Liver (tissue), 9 donors: ENCODE results near the gene TBC1D16. TPM values are rescaled to one million over a fixed set of nuclear protein-coding genes. Genes with fewer than 3 reads are reported as not detected.

Experiments
- DNase-seq: peaks from one replicate; pipeline ENCODE4 v3.0.0-alpha.2; 2017; ENCODE audit warnings: low spot score
- H3K27ac ChIP-seq, 2 donors: one replicate each; pipeline ENCODE4 v1.7.0; 2013; ENCODE audit warnings: inconsistent platforms in 2 of 2, low read length in 2 of 2, control low read depth in 1 of 2, low read depth in 1 of 2, mild to moderate bottlenecking in 1 of 2
- H3K27me3 ChIP-seq, 4 donors: one replicate each; pipeline versions ENCODE4 v1.6.1 to v1.7.0; 2013; ENCODE audit warnings: low read length in 3 of 4, inconsistent platforms in 1 of 4, mild to moderate bottlenecking in 1 of 4, moderate library complexity in 1 of 4; ENCODE audit not compliant: control insufficient read depth in 4 of 4, insufficient read depth in 4 of 4
- H3K36me3 ChIP-seq, 4 donors: one replicate each; pipeline versions ENCODE4 v1.6.1 to v1.7.0; 2013; ENCODE audit warnings: low read length in 3 of 4, mild to moderate bottlenecking in 3 of 4, low read depth in 1 of 4, moderate library complexity in 1 of 4; ENCODE audit not compliant: control insufficient read depth in 4 of 4, insufficient read depth in 3 of 4
- H3K4me1 ChIP-seq, 4 donors: one replicate each; pipeline versions ENCODE4 v1.6.1 to v1.7.0; 2013; ENCODE audit warnings: low read length in 3 of 4, mild to moderate bottlenecking in 3 of 4, moderate library complexity in 1 of 4; ENCODE audit not compliant: control insufficient read depth in 4 of 4, insufficient read depth in 4 of 4
- H3K4me3 ChIP-seq, 3 donors: one replicate each; pipeline versions ENCODE4 v1.6.1 to v1.7.0; 2013; ENCODE audit warnings: low read length in 3 of 3, control low read depth in 1 of 3, low read depth in 1 of 3, mild to moderate bottlenecking in 1 of 3
- H3K9ac ChIP-seq, 2 donors: one replicate each; pipeline ENCODE4 v1.7.0; 2013; ENCODE audit warnings: low read length in 2 of 2, mild to moderate bottlenecking in 2 of 2, moderate library complexity in 2 of 2, control low read depth in 1 of 2, low read depth in 1 of 2
- H3K9me3 ChIP-seq, 4 donors: one replicate each; pipeline versions ENCODE4 v1.6.1 to v1.7.0; 2013; ENCODE audit warnings: low read length in 3 of 4; ENCODE audit not compliant: control insufficient read depth in 4 of 4
- ATF3 ChIP-seq: IDR thresholded peaks from 2 replicates; pipeline ENCODE4 v1.6.1; 2016; ENCODE audit warnings: antibody characterized with exemption
- CTCF ChIP-seq: fragments of 150-350 bp; IDR thresholded peaks from 2 replicates; pipeline ENCODE4 v1.5.1; 2017; ENCODE audit warnings: improper control_type of control experiment, low read depth, low read length; ENCODE audit not compliant: missing input control
- EGR1 ChIP-seq, 2 donors: IDR thresholded peaks; 2 replicates each; pipeline ENCODE4 v1.6.1; 2016 to 2018; ENCODE audit warnings: antibody characterized with exemption in 2 of 2, low read depth in 2 of 2
- FOXA1 ChIP-seq: IDR thresholded peaks from 2 replicates; pipeline ENCODE4 v1.6.1; 2016; ENCODE audit warnings: antibody characterized with exemption
- FOXA2 ChIP-seq: IDR thresholded peaks from 2 replicates; pipeline ENCODE4 v1.6.1; 2016; ENCODE audit warnings: antibody characterized with exemption
- GABPA ChIP-seq, 2 donors: IDR thresholded peaks in 1 of 2; conservative IDR thresholded peaks in 1 of 2; 2 replicates each; pipeline ENCODE4 v1.6.1; 2016; ENCODE audit warnings: antibody characterized with exemption in 2 of 2, mild to moderate bottlenecking in 1 of 2, moderate library complexity in 1 of 2
- HNF4A ChIP-seq, 2 donors: conservative IDR thresholded peaks; 2 replicates each; pipeline ENCODE4 v1.6.1; 2016; ENCODE audit warnings: antibody characterized with exemption in 2 of 2, mild to moderate bottlenecking in 2 of 2
- HNF4G ChIP-seq: IDR thresholded peaks from 2 replicates; pipeline ENCODE4 v1.6.1; 2016; ENCODE audit warnings: antibody characterized with exemption
- JUND ChIP-seq, 2 donors: IDR thresholded peaks; 2 replicates each; pipeline ENCODE4 v1.6.1; 2016; ENCODE audit warnings: antibody characterized with exemption in 2 of 2
- MAX ChIP-seq: IDR thresholded peaks from 2 replicates; pipeline ENCODE4 v1.6.1; 2016; ENCODE audit warnings: antibody characterized with exemption
- NR2F2 ChIP-seq: IDR thresholded peaks from 2 replicates; pipeline ENCODE4 v1.6.1; 2016; ENCODE audit warnings: antibody characterized with exemption
- RAD21 ChIP-seq, 2 donors: IDR thresholded peaks; 2 replicates each; pipeline ENCODE4 v1.6.1; 2016; ENCODE audit warnings: antibody characterized with exemption in 2 of 2, mild to moderate bottlenecking in 2 of 2
- RXRA ChIP-seq, 2 donors: IDR thresholded peaks; 2 replicates each; pipeline ENCODE4 v1.6.1; 2017 to 2018; ENCODE audit warnings: antibody characterized with exemption in 2 of 2, mild to moderate bottlenecking in 1 of 2
- SP1 ChIP-seq: IDR thresholded peaks from 2 replicates; pipeline ENCODE4 v1.6.1; 2018; ENCODE audit warnings: antibody characterized with exemption, mild to moderate bottlenecking
- TAF1 ChIP-seq: conservative IDR thresholded peaks from 2 replicates; pipeline ENCODE4 v1.6.1; 2016; ENCODE audit warnings: antibody characterized with exemption, mild to moderate bottlenecking
- YY1 ChIP-seq: IDR thresholded peaks from 2 replicates; pipeline ENCODE4 v1.6.1; 2016; ENCODE audit warnings: antibody characterized with exemption, mild to moderate bottlenecking
- ZBTB33 ChIP-seq: IDR thresholded peaks from 2 replicates; pipeline ENCODE4 v1.6.1; 2016; ENCODE audit warnings: antibody characterized with exemption
- WGBS: extraction: QIAGEN DNeasy Blood & Tissue Kit; methylation state at CpG from one replicate; pipeline ENCODE4 v1.1.7; 2013; 5-methylcytosine and 5-hydroxymethylcytosine counted together
- polyA plus RNA-seq, 2 donors: library from polyadenylated mRNA; stranded (reverse) in 1 of 2; unstranded in 1 of 2; fragments of 200-250 nt in 1 of 2; fragments of >200 nt in 1 of 2; fragmentation: Nextera tagmentation in 1 of 2; extraction: Ambion mirVana in 1 of 2; gene quantifications; one replicate each; pipeline versions ENCODE4 v1.2.1 to v1.2.3, GENCODE V29; 2013 to 2015
- total RNA-seq, 2 donors: library from RNA; depleted of rRNA; stranded (reverse); fragments of >200 nt; gene quantifications; one replicate each; pipeline ENCODE4 v1.2.3, GENCODE V29; 2014
- TF ChIP-seq, protein P1 (sequence below): IDR thresholded peaks from 2 replicates; pipeline ENCODE4 v1.6.1; 2016; ENCODE audit warnings: antibody characterized with exemption, mild to moderate bottlenecking
- donor health status: healthy.
- donor health status: healthy.
- donor health status: healthy.
- donor health status: healthy.
- donor health status: healthy.

Gene TBC1D16
- total and polyA plus RNA-seq, 4 donors: 3.4 to 29.5 (median 4.7) TPM

- Histone ChIP-seq H3K9me3 (no peaks in the 10 kb centered on the region), H3K9ac (no peak overlapping the region), H3K4me3 (no peak overlapping the region), H3K27ac (no peak overlapping the region), H3K4me1 (peaks cover 0 to 2% (median 0%) of the 10 kb centered on the region in 4 donors), H3K27me3 (no peaks in the 10 kb centered on the region), H3K36me3 (peaks cover 3 to 12% (median 3%) of the 10 kb centered on the region in 4 donors)
- WGBS: 97% methylated on average over 7 of the region's 7 CpGs
- DNase-seq: no peak
- TF ChIP-seq TAF1: no peak
- TF ChIP-seq MAX: no peak
- TF ChIP-seq GABPA (IDR thresholded peaks at IDR 0.05 in 1 of 2, conservative IDR thresholded peaks at IDR 0.05 in 1 of 2): no peak
- TF ChIP-seq EGR1 (IDR thresholded peaks at IDR 0.05; ENCODE audit: low read depth in 2 of 2): no peak
- TF ChIP-seq RXRA (IDR thresholded peaks at IDR 0.05): no peak
- no peak for TF ChIP-seq YY1
- TF ChIP-seq ATF3: no peak
- TF ChIP-seq HNF4A (conservative IDR thresholded peaks at IDR 0.05): no peak
- no peak for TF ChIP-seq ZBTB33
- TF ChIP-seq CTCF: no peak
- TF ChIP-seq, protein P1, sequence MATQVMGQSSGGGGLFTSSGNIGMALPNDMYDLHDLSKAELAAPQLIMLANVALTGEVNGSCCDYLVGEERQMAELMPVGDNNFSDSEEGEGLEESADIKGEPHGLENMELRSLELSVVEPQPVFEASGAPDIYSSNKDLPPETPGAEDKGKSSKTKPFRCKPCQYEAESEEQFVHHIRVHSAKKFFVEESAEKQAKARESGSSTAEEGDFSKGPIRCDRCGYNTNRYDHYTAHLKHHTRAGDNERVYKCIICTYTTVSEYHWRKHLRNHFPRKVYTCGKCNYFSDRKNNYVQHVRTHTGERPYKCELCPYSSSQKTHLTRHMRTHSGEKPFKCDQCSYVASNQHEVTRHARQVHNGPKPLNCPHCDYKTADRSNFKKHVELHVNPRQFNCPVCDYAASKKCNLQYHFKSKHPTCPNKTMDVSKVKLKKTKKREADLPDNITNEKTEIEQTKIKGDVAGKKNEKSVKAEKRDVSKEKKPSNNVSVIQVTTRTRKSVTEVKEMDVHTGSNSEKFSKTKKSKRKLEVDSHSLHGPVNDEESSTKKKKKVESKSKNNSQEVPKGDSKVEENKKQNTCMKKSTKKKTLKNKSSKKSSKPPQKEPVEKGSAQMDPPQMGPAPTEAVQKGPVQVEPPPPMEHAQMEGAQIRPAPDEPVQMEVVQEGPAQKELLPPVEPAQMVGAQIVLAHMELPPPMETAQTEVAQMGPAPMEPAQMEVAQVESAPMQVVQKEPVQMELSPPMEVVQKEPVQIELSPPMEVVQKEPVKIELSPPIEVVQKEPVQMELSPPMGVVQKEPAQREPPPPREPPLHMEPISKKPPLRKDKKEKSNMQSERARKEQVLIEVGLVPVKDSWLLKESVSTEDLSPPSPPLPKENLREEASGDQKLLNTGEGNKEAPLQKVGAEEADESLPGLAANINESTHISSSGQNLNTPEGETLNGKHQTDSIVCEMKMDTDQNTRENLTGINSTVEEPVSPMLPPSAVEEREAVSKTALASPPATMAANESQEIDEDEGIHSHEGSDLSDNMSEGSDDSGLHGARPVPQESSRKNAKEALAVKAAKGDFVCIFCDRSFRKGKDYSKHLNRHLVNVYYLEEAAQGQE: no peak
- no peak for TF ChIP-seq FOXA2
- TF ChIP-seq JUND (IDR thresholded peaks at IDR 0.05): no peak
- TF ChIP-seq HNF4G: no peak
- TF ChIP-seq RAD21 (IDR thresholded peaks at IDR 0.05): no peak
- no peak for TF ChIP-seq SP1
- no peak for TF ChIP-seq FOXA1
- TF ChIP-seq NR2F2: no peak
Observed at GRCh38 chr17:79939094-79939435, 96.6 kb downstream of the TBC1D16 start.
